ENCODE results near the gene CYP19A1. TPM values are rescaled to one million over a fixed set of nuclear protein-coding genes. Genes with fewer than 3 reads are reported as not detected.

CYP19A1 gene
- total and polyA plus RNA-seq, 2 of the 8 experiments (the other 6 are each of a cell fraction or from before 2014, with no cell fraction given) = not detected

GRCh38 chr15:51343466-51343865, 5.1 kb upstream of the CYP19A1 start (continued):
- TF ChIP-seq POLR2A (IDR thresholded peaks at IDR 0.05; ENCODE audit: control extremely low read depth in 1 of 2, low read depth in 2 of 2, low read length in 2 of 2) = no peak
- TF ChIP-seq GTF2F1 (IDR thresholded peaks at IDR 0.05; ENCODE audit: borderline replicate concordance, low read depth, low read length) = no peak
- no peak for TF ChIP-seq TAF1 (IDR thresholded peaks at IDR 0.05; ENCODE audit: low read depth, low read length)
- TF ChIP-seq FOSL1 (IDR thresholded peaks at IDR 0.05; ENCODE audit: insufficient read depth, low read depth, low read length) = no peak
- no peak for TF ChIP-seq SP1 (IDR thresholded peaks at IDR 0.05; ENCODE audit: low read depth, low read length)
